GM04504 (cell line): ENCODE measurements around the gene SERTAD4.

Experiments
- DNase-seq: peaks from one replicate; pipeline ENCODE4 v3.0.0-alpha.2; 2012; ENCODE audit warnings: low read depth

Gene SERTAD4

DNA sequence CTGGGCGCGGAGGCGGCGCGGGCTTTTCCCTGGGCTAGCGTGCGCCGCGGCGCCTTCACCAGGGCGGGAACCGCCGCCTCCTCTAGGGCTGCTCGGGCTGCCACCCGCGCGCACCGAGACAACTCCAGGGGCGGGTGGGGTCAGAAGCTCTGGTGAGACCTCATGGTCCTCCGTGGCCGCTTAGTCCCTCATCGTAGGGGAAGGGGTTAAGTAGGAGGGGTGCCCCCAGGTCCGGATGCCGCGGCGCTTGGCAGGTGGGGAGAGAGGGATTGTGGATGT lies 559 bp downstream of the SERTAD4 start:
- no peak for DNase-seq

DNA sequence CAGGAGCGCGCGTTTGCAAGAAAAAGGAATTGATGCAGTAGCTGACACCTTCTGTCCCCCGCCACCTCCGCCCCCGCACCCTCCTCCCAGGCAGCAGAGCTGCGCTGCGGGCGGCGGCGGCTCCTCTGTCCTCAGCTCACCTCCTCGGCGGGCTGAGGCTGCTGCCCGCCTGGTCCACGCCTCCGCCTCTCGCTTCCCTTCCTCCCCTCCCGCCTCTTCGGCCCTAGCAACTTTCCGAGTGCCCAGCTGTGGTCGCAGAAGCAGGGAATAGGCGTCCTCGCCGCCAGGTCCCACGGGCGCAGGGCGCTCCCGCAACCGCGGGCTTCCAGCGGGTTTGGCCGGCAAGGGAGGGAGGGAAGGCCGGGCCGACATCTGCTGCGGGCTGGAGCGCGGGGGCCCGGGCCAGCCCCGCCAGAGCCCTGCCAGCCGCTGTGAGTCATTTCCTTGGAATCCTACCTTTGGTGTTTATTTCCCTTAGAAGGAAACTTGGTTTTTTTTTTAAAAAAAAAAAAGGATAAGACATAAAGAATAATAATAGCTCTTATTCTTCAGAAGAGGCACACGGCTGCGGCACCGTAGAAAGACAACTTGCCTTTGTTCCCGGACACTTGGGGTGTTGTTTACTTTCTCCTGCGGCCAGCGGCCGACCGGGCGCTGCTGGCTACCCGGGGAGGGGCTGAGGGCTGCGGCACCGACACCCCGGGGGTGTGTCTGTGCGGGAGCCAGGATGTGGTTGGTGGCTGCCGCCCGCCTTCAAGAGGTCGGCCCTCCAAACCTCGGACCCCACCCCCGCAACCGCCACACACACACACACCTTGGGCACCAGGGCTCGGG lies 1.1 kb downstream of the SERTAD4 start:
- no peak for DNase-seq

- DNase-seq = no peak
Observed at GRCh38 chr1:210234329-210234757, 1.7 kb downstream of the SERTAD4 start.

DNA sequence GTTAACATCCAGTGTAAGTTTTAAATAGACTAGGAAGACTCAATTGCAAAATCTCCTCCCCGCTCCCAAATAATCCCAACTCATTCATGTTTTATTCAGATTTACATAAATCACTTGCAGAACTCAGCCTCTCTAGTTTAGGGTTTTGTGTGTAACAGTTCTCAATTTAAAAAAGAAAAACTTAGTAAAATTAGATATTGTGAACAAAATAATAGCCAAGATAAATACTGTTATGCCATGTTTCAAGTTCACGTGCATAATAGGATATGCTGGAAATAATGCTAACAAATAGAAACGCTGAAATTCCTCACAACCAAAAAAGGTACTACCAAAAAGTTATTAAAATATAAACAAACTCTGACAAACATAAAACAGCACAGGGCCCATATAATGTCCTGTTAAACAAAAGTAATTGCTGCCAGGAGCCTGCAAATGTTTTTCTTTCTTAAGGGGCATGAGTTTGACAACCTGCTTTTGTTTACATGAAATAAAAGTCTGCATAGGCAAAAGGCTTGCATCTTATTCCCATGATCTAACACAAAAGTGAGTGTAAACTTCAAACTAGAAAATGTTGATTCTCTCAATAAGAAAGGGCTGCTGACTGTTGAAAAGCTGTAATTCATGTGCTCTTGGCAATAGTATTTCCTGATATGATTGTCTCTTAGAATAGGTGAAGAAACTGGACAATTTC lies 2.9 kb downstream of the SERTAD4 start:
- no peak for DNase-seq

DNA sequence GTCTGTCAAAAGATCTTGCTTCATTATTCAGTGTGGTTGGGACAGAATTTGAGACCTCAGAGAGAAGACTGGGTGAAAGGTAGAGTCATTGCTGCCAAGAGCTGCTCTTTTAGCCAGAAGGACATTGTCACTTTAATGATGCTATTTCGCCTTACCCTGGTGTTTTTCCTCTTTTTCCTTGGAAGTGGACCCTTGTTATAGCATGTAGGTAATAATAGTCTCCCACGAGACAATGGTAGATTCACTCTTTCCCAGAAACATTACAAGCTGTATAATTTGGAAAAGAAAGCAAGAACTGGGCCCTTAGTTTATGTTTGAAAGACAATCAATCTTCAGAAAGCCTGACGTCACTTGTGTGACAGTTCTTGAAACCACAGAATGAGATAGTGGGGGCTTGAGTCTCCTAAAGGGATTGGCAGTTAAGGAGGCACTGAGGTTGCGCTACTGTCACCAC lies 3.8 kb downstream of the SERTAD4 start:
- DNase-seq = no peak

DNA sequence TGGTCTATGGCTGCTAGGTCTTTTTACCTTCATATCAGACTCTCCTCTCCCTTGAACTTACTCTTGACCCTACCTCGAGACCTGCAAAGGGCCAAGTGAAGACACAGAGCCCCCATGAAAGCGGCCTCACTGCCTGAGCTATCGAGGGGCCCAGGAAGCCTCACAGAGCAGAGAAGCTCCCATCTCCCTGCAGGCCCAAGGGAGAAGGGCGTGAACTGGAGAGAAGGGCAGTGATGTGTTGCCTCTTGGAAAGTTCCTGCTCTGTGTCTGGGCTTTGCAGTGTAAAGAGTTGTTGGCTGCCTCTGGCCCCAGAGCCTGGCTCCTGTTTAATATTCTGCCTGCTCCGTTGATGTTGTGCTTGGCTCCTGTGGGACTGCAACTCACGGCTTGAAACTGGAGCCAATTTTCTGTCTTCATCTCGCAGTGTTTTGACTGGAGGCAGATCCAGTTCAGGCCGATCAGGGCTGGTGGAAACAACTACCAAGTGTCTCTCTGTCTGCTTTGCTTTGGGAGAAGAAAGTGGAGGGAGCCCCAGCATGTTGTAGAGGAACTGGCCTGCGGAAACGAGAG lies 4.3 kb downstream of the SERTAD4 start:
- DNase-seq = no peak

DNA sequence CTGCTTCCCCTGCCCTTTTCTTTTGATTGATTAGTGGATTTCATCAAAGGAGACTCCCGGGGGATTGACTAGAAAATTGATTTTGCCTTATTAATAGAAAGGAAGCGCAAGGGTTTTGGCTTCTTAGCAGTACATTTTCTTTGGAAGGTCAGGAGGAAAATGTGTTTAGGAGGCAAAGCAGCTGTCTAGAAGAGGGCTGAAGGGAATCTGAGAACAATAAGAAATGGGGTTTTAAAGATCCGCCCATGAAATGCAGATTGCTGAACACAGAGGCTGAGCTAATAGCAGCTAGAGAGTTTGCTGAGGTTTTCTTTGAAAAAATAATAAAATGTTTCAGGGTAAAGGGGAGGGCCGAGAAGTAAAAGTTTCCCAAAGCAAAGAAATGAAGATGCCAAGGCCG lies 4.9 kb downstream of the SERTAD4 start:
- no peak for DNase-seq

GRCh38 chr1:210237981-210238380 lies 5.4 kb downstream of the SERTAD4 start:
- no peak for DNase-seq

DNA sequence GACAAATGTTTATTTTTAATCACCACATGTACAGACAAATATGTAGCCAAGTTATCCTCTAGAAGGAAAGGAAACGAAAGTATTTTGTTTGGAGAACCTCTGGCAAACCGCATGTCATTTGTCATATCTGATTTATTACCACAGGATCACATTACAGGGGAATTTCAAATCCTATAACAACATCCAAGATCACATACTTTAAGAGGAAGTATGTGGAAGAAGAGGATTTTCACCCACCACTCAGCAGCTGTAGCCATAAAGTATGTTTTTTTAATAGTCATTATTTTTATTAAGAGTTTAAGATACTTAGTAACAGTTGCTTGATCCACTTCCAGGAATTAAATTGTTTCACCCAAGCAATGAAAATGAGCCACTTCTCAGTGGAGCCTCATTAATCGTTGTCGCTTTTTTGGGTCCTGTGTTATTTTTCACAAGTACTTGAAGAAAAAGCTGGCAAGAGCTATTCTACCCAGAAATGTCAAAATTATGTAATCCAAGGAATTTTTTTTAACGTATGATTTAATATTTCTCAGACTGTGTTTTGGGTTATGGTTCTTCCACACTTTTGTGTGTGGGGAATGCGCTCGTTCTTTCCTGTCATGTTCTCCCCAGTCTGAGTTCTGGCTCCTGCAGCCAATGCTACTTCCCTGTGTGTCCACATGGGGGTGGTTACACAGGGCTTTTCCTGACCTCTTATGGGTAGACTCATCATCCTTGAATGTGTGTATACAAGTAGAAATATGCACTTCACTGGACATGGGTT lies 6.9 kb downstream of the SERTAD4 start:
- no peak for DNase-seq

DNA sequence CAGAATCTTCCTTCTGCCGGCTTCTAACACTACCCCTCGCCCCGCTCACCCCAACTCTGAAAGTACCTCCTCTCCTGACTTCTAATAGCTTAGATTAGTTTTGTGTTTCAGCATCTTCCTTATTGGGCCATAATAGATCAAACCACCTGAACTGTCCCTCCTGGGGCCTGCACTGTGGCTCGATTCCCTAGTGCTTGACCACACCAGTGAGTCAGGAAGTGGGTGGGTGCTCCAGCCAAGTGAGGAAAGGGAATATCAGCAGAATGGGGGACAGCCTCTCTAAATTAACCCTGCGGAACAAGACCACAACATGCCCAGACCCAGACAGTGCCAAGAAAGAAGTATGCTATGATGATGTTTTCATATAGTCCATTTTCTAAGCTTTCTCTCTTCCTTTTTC lies 8.5 kb downstream of the SERTAD4 start:
- no peak for DNase-seq

- no peak for DNase-seq
Observed at GRCh38 chr1:210244746-210245367, 12.3 kb downstream of the SERTAD4 start.

DNA sequence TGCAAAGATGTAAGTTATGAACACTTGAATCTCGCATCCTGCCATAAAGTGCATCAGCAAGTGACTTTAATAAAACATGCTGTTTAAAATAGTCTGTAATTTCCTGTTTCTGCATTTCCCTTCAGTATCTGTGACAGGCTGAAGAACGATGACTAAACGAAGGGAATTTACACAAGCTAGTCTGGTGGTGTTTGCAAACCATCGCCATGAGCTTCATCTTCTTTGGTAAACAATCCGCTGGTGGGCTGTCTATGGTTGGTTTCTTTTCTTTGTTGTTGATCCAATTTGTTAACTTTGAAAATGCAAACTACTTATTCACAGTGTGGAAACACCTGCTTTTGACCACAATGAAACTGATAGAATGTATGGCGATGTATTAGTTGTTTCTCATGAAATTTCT lies 13.9 kb downstream of the SERTAD4 start:
- no peak for DNase-seq

GRCh38 chr1:210248341-210248740 lies 15.7 kb downstream of the SERTAD4 start:
- no peak for DNase-seq

- DNase-seq = no peak
Observed at GRCh38 chr1:210250665-210250997, 18.0 kb downstream of the SERTAD4 start.

DNA sequence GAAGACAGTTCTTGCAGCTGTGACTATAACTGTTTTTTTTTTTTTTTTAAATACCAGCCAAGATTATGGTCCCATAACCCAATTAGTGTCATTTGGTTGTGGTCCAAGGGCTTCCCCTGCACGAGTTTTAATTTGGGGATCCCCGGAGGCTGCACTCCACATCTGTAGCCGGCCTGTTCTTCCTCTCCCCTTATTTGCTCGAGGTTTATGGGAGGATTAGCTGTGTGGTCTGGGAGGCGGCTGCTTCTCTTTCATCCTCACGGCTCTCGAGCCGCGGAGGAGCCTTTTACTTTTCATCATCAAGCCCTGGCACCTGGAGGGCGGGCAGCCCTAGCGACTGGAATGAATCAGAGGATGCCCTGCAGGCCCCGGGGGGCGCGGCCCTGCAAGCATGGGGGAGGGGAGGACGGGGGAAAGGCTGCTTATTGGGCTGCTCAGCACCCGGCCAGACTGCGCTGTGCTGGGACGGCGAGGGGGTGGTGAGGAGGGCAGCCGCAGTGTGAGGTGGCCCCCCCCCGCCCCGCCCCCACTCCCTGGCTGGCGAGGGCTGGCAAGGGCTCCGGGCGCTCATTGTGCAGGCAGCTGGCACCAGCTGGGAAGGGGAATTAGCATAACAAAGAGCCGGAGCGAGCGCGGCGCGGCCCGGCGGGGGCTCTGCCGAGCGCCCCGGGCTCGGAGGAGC lies 18.5 kb downstream of the SERTAD4 start:
- no peak for DNase-seq

GRCh38 chr1:210251680-210252490 lies 19.3 kb downstream of the SERTAD4 start:
- DNase-seq = no peak

DNA sequence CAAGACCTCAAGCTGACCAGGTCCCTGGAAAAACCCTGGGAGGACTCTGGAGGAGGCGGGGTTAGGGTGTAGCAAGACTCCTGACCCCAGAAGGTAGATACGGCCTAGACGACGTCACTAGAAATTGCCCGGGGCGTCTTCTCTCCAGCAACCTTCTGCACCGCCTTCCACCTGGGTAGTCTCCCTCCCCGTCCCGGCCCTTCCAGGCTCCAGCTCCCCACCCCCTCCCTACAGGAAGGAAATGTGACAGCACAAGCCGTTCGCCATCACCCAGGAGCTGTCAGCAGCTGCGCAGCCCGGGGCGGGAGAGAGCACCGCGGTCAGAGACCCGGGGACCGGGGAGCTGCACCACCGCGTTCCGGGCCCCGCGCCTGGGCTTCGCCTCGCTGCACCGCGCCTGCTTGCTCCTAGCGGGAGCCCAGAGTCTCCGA lies 20.0 kb downstream of the SERTAD4 start:
- no peak for DNase-seq

DNA sequence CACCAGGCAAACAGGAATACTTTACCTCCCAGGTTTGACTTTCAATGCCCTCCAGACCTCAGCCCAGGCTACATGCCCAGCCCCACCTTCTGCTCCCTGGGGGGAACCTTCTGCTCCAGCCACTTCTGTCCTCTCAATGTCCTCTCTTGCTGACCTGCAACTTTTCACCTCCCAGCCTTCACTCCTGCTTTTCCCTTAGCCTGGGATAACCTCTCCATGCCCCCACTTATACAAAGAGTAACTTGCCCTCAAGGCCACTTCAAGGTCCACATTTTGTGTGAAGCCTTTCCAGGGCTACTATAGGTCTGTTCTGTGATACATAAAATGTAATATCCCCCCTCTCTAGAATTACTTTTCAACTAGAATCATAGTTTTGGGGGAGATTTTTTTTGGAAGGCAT lies 21.7 kb downstream of the SERTAD4 start:
- DNase-seq = no peak

DNA sequence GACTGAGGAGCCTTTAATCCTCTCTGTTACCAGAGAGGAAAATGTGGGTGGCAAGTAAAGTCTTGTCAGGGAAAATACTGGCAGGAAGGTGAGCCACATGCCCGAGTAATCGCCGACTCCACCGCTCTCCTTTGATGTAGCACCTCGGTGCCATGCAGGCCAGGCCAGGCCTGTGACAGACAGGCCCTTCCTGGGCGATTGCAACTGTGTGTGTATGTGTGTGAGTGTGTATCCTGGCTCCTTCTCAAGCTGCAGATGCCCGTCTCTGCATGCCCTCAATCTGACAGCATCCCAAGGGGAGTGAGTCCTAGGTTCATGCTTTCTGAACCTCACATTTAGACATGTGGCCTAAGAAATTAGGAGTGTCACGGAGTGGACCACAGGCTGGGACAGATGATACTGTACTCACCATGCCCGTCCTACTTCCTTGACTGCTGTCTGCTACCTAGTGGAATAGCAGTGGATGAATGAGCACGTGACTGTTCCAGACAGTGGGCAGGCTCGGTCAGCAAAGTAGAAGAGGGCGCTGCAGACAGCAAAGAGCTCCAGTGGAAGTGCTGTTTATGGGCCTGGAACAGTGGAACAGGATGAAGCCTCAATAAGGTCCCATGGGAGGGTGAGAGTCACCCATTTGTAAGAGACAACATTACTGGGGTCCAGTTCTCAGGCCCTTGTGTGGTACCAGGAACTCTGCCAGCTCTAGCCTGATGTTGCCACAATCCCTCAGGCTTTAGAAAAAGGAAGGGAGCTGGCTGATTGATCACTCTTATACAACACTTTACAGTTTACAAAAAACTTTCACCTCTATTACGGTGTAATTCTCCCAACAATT lies 25.3 kb downstream of the SERTAD4 start:
- DNase-seq = no peak

DNA sequence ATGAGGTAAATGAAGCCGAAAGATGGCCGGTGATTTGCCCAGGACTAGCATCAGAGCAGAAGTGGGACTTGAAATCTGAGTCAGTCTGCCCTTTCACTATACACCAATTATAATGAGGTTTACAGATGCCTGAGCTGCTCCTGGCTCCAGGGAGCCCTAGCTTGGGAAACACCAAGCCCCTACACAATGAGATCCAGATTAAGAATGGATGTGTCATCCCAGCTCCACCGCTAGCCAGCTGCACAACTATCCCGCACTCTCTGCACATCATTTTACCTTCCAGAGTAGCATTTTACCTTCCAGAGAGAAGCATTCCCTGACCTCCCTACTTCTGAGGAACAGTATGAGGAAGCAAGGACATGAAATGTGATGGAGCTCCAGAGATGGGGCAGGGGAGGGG lies 27.0 kb downstream of the SERTAD4 start:
- DNase-seq = peak; percentile 71
